DMS53 treated with DMSO at 0.1 percent for 48 hours (cell line): ENCODE results near the gene ISL2.
"Not testable (repeated sequence)": the region's sequence is repeated elsewhere in the genome, so short reads cannot be mapped to it uniquely, and the experiment has no call there.

ENCODE experiments used
- DNase-seq: peaks from one replicate; lab custom pipeline; 2025; ENCODE audit not compliant: unreplicated experiment; lab: John Stamatoyannopoulos, UW

The ISL2 gene

DNA sequence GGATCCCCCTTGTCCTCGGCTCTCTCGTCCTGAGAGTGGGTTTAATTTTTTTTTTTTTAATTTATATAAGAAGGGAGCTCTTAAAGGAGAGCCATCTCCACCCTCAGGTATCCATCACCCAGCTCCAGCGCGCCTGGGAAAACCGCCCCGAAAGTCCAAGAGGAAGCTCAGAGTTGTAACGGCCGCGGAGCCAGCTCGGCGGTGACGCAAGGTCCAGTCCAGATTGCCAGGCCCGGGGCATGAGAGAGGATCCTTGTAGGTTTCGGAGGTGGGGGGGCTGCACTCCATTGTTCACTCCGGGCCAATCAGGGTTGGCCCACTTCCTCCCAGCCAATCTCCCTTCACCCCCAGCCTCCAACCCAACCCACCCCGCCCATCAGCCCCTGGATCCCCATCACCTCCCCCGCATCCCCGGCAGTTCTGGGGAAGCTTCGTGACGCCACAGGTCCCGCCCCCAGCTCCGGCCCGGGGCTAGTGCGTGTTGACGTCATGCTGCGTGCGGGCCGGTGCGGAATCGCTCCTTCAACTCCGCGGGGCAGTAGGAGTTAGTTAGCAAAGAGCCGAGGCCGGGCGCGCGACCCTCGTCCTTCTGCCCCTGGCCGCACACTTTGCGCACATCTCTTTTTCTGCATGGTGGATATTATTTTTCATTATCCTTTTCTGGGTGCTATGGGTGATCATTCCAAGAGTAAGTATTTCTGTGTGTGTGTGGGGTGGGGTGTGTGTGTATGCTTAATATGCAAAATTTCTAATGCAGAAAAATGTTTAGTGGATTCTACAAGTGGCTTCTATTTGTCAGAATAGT is at the start of gene ISL2:
Gene ISL2 (plus strand): TSS at position 520 of the 805 bp plus-strand sequence. CDS start 111 bp downstream, at position 631.
- DNase-seq = peak; percentile 73

DNA sequence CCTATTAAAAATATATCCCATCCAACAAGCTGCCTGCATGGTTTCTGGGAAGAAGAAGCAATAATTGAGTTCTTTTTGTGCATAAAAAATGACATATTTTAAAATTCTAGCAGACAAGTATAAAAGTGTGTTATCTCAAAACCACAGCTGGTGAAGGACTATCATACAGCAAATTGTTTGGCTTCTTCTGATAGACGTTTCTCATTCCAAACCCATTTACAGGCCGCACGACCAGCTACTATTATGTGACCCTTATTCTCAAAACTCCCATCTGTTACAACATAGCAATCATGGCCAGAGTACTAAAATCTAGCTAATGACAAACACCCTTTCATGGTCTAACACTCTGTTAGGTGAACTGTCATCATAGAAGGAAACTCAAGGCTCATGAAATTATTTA is 47.0 kb upstream of the ISL2 start:
- no peak for DNase-seq

DNA sequence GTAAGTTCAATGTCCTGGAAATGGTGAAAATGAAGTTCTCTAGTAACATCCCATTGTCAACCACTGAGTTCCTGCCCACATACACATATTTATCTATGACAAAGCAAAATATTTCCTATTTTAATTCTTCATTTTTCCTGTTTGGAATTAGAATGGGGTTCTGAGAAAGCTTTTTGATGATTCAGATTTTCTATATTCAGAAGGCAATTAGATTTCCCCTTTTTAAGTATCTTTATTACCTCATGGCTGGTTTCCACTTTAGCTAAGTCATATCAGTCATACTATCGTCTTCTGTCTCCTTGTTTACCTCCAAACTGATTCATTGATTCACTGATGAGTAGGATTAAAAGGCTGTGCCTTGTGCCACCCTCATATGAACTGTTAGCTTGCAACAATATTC is 43.2 kb upstream of the ISL2 start:
- DNase-seq = no peak

DNA sequence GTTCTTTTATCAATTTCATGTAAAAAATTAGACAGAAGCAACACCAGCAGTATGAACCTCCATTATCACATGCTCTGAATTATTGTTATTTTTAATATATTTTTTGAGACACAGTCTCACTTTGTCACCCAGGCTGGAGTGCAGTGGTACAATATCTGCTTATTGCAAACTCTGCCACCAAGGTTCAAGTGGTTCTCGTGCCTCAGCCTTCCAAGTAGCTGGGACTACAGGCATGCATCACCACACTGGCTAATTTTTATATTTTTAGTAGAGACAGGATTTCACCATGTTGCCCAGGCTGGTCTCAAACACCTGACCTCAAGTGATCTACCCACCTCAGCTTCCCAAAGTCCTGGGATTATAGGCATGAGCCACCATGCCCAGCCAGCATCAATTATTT is 42.1 kb upstream of the ISL2 start:
- DNase-seq = not testable (repeated sequence)

DNA sequence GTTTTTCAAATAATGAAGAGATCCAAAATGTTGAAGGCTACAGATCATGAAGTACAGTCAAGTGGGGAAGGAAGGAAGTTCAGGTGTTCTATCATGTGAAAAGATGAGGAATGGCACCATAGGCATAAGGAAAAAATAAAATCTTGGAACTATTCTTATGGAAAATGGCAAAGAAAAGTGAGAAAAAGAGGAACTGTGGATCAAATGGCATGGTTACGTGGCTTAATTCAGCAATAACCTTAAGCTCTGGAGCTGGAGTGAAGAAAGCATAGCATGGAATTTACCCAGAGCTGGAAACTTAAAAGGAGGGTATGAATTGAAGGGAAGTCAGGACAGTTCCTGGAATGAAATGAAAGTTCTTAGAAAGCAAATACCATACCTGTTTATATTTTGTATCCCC is 39.7 kb upstream of the ISL2 start:
- no peak for DNase-seq

DNA sequence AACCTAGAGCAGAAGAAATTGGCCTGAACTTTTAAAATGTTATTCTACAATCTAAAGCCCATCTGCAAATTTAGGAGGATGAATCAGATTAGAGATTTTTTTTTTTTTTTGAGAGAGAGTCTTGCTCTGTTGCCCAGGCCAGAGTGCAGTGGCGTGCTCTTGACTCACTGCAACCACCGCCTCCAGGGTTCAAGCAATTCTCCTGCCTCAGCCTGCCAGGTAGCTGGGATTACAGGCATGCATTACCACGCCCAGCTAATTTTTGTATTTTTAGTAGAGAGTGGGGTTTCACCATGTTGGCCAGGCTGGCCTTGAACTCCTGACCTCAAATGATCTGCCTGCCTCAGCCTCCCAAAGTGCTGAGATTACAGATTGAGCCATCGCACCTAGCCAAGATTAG is 38.6 kb upstream of the ISL2 start:
- not testable (repeated sequence) for DNase-seq

DNA sequence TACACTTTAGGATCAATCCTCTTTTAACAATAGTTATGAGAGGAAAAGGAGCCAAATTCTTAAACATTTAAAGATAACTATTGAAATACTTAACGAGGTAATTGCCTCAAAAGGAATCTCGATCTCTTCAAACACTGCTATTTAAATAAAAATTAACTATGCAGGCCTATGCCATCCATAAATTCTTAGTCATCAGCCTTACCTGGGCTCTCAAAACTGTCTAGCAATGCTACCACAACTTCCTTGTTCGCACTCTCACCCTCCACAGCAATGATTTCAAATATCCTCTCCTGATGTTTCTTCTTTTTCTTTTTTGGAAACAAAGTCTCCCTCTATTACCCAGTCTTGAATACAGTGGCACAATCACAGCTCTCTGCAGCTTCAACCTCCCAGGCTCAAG is 37.6 kb upstream of the ISL2 start:
- no peak for DNase-seq

DNA sequence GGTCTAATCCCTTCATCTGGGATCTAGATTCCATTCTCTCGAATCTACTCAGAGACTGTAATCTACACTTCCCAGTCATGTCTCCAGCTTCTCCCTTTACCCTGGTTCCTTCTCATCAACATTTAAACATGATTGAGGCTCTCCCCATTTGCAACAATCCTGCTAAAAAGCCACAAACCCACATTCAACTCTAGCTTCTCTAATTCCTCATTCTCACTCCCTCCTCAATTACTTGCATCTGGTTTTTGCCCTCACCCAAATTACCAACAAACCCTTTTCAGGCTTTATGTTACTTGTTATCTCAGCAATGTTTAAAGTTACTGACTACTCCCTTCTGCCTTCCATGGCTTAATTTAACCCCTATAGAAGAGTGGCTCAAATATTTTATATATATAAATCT is 36.8 kb upstream of the ISL2 start:
- no peak for DNase-seq

DNA sequence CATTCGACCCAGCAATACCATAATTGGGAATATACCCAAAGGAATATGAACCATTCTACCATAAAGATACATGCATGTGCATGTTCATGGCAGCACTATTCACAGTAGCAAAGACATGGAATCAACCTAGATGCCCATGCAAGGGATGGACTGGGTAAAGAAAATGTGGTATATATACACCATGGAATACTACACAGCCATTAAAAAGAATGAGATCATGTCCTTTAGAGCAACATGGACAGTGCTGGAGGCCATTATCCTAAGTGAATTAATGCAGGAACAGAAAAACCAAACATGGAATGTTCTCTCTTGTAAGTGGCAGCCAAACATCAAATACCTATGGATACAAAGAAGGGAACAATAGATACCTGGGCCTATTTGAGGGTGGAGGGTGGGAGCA is 32.7 kb upstream of the ISL2 start:
- no peak for DNase-seq

DNA sequence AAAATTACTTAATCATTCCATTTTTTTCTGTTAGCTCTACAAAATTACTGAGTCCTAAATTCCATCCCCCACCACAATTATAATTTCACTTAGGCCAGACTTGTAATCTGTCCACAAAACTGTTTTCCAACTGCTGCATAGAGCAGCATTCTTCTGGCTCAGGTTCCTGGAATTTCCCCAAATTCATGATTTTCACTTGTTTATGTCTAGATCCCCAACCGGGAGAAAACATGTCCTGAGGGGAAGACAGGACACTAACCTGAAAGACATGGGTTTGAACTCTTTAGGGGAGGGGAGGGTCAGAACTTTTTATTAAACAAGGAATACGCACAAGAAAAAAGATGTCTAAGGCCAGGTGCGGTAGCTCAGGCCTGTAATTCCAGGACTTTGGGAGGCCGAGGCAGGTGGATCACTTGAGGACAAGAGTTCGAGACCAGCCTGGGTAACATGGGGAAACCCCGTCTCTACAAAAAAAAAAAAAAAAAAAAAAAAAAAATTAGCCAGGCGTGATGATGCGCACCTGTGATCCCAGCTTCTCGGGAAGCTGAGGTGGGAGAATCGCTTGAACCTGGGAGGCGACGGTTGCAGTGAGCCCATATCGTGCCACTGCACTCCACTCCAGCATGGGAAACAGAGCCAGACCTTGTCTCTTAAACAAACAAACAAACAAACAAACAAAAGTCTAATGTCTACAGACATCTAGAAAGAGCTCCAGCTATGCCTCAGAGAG is 26.8 kb upstream of the ISL2 start:
- DNase-seq = no peak

DNA sequence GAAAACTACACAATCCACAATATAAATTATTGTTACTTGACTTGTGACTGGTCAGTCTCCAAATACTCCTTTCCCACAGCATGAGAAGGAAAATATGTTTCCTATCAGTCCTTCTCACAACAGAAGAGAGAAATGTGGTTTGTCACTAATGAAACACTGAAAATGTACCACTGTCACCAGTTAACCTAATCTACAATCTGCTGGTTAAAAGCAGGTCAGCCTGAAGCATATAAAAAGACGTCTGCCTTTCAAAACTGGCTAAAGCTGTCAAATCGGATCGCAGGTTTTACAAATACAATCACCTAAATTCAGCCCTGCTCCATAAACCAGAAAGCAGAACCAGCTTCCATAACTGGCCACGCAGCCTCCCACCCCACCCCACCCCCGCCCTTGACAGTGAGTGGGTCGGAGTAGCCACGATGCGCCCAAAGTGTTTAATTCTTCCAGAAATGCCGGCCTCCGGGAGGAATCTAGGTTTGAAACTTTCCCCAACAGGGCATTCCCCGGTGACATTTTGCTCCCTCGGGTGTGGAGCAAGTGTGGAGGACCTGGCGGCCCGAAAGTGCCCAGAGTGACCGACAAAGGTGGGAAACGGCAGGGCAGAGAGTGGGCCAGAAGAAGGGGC is 26.0 kb upstream of the ISL2 start:
- no peak for DNase-seq

DNA sequence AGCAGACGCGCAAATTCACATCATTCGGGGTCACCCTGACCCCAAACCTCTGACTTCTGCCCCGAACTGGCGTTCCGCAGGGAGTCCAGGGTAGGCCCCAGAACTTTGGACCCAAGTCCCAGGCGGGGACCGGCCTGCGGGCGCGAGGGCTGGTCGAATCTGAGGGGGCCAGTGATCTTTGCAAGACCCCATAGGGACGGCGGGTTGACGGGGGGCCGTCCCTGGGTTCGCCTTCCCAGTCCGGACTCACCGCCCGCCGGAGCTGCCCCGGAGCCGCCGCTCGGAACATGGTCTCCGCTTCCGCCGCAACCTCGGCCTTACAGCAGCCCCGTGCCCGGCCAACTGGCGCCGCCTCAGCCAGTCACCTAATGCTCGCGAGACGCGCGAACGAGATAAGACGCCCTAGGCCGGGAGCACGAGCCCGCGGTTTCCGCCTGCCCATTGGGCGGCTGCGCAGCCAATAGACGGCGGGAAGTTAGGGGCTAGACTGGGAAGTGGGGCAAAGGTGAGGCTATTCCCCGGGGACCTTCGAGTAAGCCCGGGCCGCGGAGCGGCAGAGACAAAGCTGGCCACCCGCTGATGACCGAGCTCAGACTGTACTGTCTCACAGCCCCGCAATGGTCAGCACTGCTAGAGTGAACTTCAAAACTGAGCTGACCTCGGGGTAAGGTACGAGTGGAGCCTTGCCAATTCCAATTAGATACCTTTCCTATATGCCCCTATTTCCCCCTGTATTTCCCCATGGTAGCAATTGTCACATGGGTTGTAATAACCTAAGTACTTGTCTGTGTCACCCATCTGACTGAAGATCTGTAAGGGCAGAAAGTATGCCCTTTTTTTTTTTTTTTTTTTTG is 25.2 kb upstream of the ISL2 start, which contains the start of gene ETFA:
Gene ETFA (minus strand): TSS at position 370 of the 854 bp plus-strand sequence. CDS start 81 bp downstream, at position 289.
- DNase-seq = peak; percentile 77

DNA sequence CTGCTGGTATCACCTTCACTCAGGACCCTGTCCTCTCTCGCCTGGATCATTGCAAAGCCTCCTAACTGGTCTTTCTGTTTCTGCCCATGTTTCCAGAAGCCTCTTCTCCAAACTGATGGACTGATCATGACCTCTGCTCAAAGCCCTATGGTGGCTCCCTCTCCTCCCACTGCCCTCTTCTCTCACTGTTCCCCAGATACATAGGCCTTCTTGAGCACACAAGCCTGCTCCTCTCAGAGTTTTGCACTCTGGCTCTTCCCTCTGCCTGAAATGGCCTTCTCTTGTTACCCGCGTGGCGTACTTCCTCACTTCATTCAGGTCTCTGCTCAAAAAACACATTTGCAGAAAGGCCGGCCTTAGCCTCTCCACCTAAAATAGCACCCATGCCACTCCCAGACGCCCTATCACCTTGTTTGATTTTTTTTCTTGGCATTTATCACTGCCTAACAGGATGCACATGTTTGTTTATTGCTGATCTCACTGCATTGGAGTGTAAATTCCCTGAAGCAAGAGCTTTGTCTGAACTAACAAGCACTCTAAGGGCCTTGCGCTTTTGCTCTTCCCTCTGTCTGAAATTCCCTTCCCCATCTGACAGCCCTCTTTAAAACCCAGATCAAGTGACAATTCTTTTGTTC is 23.9 kb upstream of the ISL2 start:
- peak; percentile 46 for DNase-seq

DNA sequence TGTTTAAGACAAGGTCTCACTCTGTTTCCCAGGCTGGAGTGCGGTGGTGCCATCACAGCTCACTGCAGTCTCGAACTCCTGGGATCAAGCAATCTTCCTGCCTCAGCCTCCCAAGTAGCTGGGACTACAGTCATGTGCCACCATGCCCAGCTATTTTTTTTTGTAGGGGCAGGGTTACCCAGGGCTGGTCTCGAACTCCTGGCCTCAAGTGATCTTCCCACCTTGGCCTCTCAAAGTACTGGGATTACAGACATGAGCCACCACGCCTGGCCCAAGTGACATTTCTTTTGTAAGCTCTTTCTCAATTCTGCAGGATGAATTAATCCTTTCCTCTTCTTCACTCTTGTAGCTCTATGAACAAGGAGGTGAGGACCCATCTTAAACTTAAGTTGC is 23.4 kb upstream of the ISL2 start:
- not testable (repeated sequence) for DNase-seq

DNA sequence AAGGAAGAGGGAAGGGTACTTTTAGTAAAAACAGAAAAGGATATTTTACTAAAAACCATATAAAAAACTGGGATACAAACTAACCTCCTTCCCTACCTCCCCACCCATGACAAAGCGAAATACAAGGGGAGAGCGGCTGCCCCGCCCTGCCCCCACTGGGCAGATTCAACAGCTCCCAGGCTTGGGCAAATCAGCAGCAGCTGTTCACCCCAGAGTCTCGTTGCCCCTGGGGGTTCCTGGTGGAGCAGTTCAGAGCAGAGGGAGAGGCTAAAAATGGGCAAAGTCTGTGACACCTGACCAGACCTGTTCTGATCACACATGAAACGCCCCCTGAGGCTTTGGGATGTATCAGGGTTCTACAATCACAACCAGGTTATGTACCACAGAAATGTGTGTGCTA is 22.8 kb upstream of the ISL2 start:
- DNase-seq = no peak

DNA sequence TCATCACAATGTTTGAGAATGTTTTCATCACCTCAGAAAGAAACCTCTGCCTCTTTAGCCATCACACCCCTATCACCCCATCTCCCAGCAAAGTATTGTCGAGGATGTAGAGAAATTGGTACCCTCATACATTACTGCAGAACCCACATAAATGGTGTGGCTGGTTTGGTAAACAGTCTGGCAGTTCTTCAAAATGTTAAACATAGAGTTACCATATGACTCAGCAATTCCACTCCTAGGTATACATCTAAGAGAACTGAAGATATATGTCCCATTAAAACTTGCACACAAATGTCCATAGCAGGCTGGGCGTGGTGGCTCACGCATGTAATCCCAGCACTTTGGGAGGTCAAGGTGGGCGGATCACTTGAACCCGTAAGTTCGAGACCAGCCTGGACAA is 16.6 kb upstream of the ISL2 start:
- no peak for DNase-seq

DNA sequence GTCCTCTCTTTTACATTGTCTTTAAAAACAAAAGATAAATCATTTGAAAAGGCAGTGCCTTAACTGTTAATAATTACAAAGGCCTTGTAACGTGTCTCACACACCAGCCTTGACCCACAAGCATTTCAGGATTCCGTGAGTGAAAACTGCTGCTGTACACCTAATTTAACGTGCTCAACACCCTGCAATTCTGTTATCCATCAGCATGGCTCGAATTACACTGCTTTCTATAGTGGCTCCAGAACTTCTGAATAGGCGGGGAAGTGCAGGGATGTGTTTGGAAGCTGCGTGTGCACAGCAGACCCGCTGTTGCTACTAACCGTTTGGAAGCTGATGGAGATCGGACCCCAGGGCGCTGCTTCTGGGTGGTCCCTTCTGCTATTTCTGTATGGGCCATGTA is 15.4 kb upstream of the ISL2 start:
- DNase-seq = no peak

DNA sequence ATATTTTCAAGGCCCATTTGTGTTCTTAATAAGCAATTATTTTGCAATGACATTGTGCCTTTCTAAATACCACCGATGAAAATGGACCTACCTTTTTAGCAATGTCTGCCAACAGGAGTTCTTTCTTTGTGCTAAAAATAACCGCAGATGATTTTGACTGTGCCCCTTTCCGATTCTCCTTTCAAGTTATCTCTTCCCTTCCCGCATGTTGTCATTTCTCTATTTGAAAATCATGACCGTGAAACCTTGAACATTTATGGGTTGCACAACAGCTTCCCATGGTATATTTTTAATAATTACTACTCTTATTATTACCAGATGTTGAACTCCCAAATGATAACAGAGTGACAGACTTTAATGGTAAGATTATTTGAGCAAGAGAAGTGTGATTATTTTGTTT is 15.0 kb upstream of the ISL2 start:
- DNase-seq = no peak

DNA sequence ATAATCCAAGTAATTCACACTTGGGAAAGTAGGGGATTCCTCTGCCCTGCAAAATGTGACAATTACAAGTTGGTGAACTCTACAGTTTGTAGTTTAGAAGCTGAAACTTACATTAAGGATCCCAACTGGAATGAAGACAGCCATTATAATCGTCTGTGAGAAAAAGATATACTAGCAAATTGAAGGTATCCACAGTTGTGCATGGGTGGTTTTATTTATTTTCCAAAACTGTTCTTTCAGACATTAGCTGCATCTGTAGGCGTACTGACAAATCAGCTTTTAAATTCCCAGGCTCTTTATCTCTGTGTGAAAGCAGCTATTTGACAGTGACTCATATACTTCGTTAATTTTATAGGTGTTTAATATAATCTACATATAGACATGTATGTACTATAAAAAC is 12.5 kb upstream of the ISL2 start:
- no peak for DNase-seq

DNA sequence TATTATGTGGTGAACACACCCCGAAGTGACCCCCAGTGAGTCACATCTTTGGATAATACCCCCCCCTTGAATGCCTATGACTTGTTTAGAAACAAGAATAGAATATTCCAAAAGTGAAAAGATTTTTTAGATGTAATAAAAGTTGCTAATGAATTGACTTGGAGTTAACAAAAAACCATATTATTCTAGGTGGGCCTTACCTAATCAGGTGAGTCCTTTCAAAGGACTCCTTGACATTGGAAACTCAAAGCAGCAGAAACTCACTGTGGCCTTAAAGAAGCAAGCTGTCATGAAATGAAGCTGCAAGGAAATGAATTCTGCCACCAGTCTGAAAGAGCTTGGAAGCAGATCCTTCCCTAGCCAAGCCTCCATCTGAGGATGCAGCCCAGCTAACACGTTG is 10.9 kb upstream of the ISL2 start:
- no peak for DNase-seq
